ENCODE results near the gene KRT14. TPM values are rescaled to one million over a fixed set of nuclear protein-coding genes. Genes with fewer than 3 reads are reported as not detected.

Gene KRT14
- total and polyA plus RNA-seq, 2 donors (not counting 1 experiment from before 2014, with no cell fraction given) = 0.94 TPM; not detected in 1

- no peaks in the 10 kb centered on the region for H3K79me2 ChIP-seq (ENCODE audit: control insufficient read depth, insufficient read depth, low read length)
- no peak overlapping the region for H3K4me2 ChIP-seq (ENCODE audit: extremely low read depth, insufficient read depth, low read length)
- no peak overlapping the region for H3K9ac ChIP-seq (ENCODE audit: insufficient read depth, low read length)
- H3K36me3 ChIP-seq (ENCODE audit: control insufficient read depth, insufficient read depth, low read length) = no peaks in the 10 kb centered on the region
- DNase-seq (ENCODE audit: low read depth in 2 of 2) = no peak
- no peak overlapping the region for H3K4me3 ChIP-seq (replicated peaks in 1 of 4; ENCODE audit: control extremely low read depth in 1 of 4, insufficient read depth in 1 of 4, low read depth in 3 of 4, low read length in 4 of 4)
- H2AFZ ChIP-seq (ENCODE audit: low read length) = no peak overlapping the region
- peaks cover 3% of the 10 kb centered on the region for H3K27me3 ChIP-seq (ENCODE audit: control insufficient read depth, insufficient read depth, low read length)
- no peaks in the 10 kb centered on the region for H3K4me1 ChIP-seq (ENCODE audit: control insufficient read depth, extremely low read depth, insufficient read depth, low read length)
- H3K9me3 ChIP-seq (ENCODE audit: control insufficient read depth, insufficient read depth, low read depth, low read length) = no peaks in the 10 kb centered on the region
- H3K27ac ChIP-seq (ENCODE audit: insufficient read depth, low read length) = no peak overlapping the region
- TF ChIP-seq, protein P1, sequence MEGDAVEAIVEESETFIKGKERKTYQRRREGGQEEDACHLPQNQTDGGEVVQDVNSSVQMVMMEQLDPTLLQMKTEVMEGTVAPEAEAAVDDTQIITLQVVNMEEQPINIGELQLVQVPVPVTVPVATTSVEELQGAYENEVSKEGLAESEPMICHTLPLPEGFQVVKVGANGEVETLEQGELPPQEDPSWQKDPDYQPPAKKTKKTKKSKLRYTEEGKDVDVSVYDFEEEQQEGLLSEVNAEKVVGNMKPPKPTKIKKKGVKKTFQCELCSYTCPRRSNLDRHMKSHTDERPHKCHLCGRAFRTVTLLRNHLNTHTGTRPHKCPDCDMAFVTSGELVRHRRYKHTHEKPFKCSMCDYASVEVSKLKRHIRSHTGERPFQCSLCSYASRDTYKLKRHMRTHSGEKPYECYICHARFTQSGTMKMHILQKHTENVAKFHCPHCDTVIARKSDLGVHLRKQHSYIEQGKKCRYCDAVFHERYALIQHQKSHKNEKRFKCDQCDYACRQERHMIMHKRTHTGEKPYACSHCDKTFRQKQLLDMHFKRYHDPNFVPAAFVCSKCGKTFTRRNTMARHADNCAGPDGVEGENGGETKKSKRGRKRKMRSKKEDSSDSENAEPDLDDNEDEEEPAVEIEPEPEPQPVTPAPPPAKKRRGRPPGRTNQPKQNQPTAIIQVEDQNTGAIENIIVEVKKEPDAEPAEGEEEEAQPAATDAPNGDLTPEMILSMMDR (conservative IDR thresholded peaks at IDR 0.05 in 1 of 2, IDR thresholded peaks at IDR 0.05 in 1 of 2; ENCODE audit: low read depth in 1 of 2, low read length in 2 of 2) = no peak
- no peak for TF ChIP-seq EZH2 (IDR thresholded peaks at IDR 0.05; ENCODE audit: low read length, missing control alignments)
- no peaks in the 10 kb centered on the region for H4K20me1 ChIP-seq (ENCODE audit: control insufficient read depth, extremely low read depth, insufficient read depth, low read length)
Measured at GRCh38 chr17:41631025-41631897, 44.6 kb upstream of the KRT14 start.

- Histone ChIP-seq H3K9me3 (ENCODE audit: control insufficient read depth, insufficient read depth, low read depth, low read length) (no peaks in the 10 kb centered on the region), H3K36me3 (ENCODE audit: control insufficient read depth, insufficient read depth, low read length) (no peaks in the 10 kb centered on the region)
- DNase-seq (ENCODE audit: low read depth in 2 of 2) = no peak
Measured at GRCh38 chr17:41629826-41630670, 43.4 kb upstream of the KRT14 start.

More at GRCh38 chr17:41629826-41630670, 43.4 kb upstream of the KRT14 start:
- Histone ChIP-seq H3K27me3 (ENCODE audit: control insufficient read depth, insufficient read depth, low read length) (peaks cover 3% of the 10 kb centered on the region), H3K9ac (ENCODE audit: insufficient read depth, low read length) (no peak overlapping the region), H3K4me2 (ENCODE audit: extremely low read depth, insufficient read depth, low read length) (no peak overlapping the region), H3K4me1 (ENCODE audit: control insufficient read depth, extremely low read depth, insufficient read depth, low read length) (no peaks in the 10 kb centered on the region), H3K4me3 (replicated peaks in 1 of 4; ENCODE audit: control extremely low read depth in 1 of 4, insufficient read depth in 1 of 4, low read depth in 3 of 4, low read length in 4 of 4) (no peak overlapping the region), H4K20me1 (ENCODE audit: control insufficient read depth, extremely low read depth, insufficient read depth, low read length) (no peaks in the 10 kb centered on the region), H2AFZ (ENCODE audit: low read length) (no peak overlapping the region), H3K27ac (ENCODE audit: insufficient read depth, low read length) (no peak overlapping the region), H3K79me2 (ENCODE audit: control insufficient read depth, insufficient read depth, low read length) (no peaks in the 10 kb centered on the region)
- no peak for TF ChIP-seq EZH2 (IDR thresholded peaks at IDR 0.05; ENCODE audit: low read length, missing control alignments)
- TF ChIP-seq, protein P1 (conservative IDR thresholded peaks at IDR 0.05 in 1 of 2, IDR thresholded peaks at IDR 0.05 in 1 of 2; ENCODE audit: low read depth in 1 of 2, low read length in 2 of 2) = no peak

All from fibroblast of lung (primary cell).